GM10266 (cell line): ENCODE results near the gene GDF11.

Source experiments
- DNase-seq: peaks from one replicate; pipeline ENCODE4 v3.0.0; 2012; ENCODE audit errors: extremely low spot score
- TF ChIP-seq, protein P1 (sequence below): IDR thresholded peaks from 2 replicates; pipeline ENCODE4 v1.5.1; 2012; ENCODE audit warnings: mild to moderate bottlenecking, low read depth; ENCODE audit not compliant: control insufficient read depth, insufficient read depth; ENCODE audit errors: missing control alignments

The GDF11 gene

DNA sequence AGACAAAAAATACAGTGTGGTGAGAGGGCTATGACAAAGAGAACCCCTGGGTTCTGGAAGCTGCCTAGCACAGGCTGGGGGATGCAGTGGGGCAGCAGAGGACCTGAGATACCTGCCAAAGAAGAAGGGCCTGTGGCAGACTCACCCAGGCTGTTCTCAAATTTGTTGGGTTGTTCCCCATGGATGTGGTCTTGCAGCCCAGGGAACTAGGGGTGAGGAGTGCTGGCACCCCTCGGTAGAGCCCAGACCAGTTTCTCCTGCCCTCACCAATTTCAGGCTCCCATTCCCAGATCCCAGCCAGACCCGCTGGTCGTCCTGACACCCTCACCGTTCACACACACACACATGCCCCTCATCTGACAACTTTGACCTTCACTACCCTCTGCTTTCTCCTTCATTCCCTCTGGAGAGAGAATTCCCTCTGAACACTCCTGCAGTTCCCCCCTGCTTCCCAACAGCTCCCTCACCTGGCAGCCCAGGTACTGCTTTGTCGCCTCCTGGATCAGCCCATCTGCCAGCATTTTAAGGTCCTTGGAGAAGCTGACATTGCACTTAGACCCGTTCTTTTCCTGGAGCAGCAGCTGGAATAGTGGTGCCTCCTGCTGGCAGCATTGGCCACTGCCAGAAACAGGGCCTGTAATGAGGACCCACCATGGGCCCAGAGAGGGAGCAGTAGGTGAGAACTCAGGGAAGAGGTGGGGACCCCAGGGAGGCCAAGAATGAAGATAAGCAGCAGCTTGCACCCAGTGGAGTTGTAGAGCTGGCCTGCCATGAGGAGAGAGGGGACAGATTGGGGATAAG is 5.9 kb upstream of the GDF11 start:
- peak; percentile 63 for DNase-seq
- TF ChIP-seq, protein P1, sequence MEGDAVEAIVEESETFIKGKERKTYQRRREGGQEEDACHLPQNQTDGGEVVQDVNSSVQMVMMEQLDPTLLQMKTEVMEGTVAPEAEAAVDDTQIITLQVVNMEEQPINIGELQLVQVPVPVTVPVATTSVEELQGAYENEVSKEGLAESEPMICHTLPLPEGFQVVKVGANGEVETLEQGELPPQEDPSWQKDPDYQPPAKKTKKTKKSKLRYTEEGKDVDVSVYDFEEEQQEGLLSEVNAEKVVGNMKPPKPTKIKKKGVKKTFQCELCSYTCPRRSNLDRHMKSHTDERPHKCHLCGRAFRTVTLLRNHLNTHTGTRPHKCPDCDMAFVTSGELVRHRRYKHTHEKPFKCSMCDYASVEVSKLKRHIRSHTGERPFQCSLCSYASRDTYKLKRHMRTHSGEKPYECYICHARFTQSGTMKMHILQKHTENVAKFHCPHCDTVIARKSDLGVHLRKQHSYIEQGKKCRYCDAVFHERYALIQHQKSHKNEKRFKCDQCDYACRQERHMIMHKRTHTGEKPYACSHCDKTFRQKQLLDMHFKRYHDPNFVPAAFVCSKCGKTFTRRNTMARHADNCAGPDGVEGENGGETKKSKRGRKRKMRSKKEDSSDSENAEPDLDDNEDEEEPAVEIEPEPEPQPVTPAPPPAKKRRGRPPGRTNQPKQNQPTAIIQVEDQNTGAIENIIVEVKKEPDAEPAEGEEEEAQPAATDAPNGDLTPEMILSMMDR: peak; percentile 91

DNA sequence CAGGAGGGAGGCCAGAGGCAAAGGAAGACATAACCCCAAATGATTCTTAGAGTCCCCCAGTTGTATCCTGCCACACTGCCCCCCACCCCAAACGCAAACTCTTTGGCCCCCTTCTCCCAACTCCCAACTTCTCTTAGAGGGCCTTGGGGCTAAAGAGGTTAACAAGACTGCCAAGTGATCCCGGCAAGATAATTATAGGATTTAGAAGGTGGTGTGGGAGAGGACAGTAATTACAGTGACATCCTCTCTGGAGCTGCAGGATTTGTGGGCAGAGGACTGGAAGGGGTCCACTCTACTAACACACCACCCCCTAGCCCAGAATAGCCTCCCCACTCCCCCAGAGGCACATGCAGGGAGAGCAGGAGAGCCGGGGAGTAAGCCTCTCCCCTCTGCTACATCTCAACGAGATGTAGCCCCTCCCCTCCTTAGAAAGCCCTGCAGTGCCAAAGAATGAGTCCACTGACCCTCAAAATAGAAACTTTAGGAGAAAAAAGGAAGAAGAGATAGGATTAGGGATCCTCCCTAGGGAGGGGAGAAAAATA is 5.3 kb upstream of the GDF11 start:
- TF ChIP-seq, protein P1: no peak
- no peak for DNase-seq

DNA sequence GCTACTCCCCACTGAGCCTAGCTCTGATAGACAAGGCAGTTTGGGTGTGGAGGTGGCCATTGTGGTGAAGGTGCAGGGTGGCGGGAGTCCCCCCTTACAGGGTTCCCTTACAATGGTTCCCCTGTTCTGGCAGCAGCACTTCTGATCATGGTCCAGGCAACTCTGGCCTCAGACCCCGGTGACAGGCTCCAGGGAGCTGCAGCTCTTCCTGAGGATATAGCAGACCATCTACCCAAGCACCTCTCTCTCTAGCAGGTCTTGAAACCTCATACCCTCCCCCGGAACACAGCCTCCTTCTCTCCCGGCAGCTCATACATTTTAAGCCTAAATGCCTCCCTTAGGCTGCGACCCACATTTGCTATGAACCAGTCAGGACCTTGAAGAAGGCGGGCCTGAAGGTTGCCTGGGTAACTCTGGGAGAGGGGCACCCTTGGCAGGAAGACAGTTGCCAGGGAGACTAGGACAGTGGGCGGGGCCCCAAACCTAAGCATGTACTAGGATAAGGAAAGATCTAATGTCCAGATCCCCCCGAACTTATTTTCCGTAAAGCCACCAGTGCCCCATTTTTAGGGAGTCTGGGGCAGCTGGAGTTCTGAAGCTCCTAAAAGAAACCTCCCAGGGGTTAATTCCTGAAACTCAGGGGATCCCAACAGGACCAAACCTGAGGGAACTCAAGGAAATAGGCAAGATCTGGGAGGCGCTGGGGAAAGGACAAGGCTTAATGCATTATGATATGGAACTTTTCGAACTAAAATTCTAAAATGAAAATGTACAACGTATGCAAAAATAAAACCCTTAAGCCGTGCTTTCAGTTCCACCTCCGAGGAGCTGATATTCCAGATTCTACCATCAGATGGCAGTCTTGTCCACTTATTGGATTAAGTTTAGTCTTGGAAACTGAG is 4.5 kb upstream of the GDF11 start:
- TF ChIP-seq, protein P1: peak; percentile 78
- peak; percentile 84 for DNase-seq

DNA sequence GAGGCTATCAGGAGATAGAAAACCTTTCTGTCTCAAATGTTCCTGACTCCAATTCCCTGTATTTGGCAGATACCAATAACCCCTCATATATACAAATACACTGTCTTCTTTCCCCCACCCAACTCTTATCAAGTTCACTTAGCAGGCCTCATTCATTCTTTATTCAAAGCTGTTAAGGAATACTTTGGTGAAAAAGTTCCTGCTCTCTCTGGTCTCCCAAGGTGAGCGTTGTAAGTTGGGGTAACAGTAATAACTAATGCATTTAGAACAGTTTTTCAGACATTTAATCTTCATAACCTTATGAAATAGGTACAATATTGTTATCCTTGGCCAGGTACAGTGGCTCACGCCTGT is 3.9 kb upstream of the GDF11 start:
- TF ChIP-seq, protein P1: no peak
- DNase-seq: no peak

DNA sequence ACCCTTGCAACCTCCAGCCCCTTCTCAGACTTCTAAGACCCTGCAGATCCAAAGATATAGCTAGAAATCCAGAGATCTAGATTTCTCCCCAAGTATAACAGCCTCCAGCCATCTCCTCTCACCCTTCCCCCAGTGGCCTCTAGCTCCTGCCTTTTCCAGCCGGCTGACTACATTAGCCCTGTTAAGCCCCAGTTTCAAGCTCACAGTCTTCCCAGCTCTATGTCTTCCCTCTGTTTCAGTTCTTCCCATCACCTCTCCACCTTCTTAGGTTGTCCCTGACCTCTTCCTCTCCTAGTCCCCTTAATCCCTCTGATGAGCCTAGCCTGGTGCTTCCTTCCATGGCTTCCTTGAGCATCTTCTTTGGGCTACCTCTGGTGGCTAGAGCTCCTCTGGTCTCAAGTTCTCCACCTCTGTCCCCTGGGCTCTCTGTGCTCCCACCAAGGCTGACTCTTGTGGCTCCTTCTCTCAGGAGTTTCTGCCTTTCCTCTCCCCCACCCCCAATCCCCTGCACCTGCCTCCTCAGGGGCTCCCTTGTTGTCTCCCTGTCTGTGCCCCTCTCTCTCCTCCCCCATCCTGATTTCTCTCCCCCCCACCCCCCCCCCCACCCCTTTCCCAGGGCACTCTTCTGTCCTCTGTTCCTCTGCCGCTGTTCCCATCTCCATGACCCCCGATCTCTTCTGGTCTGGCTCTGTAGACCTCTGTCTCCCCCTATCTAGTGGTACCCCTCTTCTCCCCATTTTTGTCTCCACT is 816 bp upstream of the GDF11 start:
- DNase-seq: no peak
- TF ChIP-seq, protein P1: no peak

DNA sequence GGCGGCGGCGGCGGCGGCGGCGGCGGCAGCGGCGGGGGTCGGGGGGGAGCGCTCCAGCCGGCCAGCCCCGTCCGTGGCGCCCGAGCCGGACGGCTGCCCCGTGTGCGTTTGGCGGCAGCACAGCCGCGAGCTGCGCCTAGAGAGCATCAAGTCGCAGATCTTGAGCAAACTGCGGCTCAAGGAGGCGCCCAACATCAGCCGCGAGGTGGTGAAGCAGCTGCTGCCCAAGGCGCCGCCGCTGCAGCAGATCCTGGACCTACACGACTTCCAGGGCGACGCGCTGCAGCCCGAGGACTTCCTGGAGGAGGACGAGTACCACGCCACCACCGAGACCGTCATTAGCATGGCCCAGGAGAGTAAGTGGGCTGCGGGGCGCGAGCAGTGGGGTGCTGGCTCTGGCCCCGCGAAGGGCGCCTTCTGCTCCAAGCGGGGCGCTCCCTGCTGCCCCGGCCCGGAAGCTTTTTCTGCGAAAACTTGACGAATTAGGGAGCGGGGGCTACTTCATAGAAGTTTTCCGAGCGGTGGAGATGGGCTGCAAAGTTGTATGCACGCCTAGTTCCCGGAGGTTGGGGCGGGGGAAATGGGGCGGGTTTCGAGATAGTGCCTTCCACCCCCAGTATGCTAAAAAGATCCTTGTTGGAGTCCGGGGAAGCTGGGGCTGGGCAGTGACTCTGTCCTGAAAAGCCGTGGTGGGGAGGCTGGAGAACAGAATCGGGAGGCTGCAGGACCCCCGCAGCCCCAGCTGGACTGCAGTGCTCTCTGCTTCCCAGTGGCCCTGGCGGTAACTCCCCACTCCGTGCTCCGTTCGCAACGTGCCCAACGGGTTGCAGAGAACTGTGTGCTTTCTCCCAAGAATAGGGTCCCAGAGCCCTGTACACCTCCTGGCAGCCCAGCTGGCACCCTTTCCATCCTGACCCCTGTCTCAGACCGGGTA is 751 bp downstream of the GDF11 start:
- peak; percentile 66 for DNase-seq
- TF ChIP-seq, protein P1: peak; percentile 27
